Measurements from ENCODE around the gene PRPF38A. TPM values are rescaled to one million over a fixed set of nuclear protein-coding genes. Genes with fewer than 3 reads are reported as not detected.

Gene PRPF38A
- total RNA-seq, 2 donors from 2014 or later: 6.7 to 8.9 TPM

DNA sequence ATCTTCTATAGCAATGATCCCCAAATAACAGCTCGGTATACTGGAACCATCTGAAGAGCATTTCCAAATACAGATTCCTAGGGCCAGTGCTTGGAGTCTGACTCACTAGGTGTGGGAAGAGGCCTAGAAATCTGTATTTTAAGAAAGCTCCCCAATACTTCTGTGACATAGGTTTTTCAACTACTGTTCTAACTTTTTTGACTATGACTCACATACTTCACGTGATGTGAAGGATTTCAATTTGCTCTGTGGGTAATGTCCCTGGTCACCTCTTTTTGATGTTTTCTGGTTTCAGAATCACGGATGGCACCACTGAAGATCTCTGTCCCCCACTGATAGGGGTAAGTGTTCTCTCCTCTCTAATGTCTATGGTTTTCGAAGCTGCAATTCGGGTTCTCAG is 11.2 kb upstream of the PRPF38A start:
- Histone ChIP-seq H3K27me3 (no peaks in the 10 kb centered on the region), H3K9me3 (no peaks in the 10 kb centered on the region), H3K4me1 (no peaks in the 10 kb centered on the region), H3K4me3 (no peak overlapping the region), H3K27ac (no peak overlapping the region), H3K36me3 (replicated peaks in 1 of 2; ENCODE audit: insufficient read depth in 1 of 2, low read depth in 2 of 2) (no peaks in the 10 kb centered on the region)
- DNase-seq (no peak), ATAC-seq (no peak)
- 92 to 97% methylated on average over 5 of the region's 5 CpGs for WGBS, 2 donors
- TF ChIP-seq, protein P1, sequence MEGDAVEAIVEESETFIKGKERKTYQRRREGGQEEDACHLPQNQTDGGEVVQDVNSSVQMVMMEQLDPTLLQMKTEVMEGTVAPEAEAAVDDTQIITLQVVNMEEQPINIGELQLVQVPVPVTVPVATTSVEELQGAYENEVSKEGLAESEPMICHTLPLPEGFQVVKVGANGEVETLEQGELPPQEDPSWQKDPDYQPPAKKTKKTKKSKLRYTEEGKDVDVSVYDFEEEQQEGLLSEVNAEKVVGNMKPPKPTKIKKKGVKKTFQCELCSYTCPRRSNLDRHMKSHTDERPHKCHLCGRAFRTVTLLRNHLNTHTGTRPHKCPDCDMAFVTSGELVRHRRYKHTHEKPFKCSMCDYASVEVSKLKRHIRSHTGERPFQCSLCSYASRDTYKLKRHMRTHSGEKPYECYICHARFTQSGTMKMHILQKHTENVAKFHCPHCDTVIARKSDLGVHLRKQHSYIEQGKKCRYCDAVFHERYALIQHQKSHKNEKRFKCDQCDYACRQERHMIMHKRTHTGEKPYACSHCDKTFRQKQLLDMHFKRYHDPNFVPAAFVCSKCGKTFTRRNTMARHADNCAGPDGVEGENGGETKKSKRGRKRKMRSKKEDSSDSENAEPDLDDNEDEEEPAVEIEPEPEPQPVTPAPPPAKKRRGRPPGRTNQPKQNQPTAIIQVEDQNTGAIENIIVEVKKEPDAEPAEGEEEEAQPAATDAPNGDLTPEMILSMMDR (IDR thresholded peaks at IDR 0.05): no peak
- TF ChIP-seq POLR2A (IDR thresholded peaks at IDR 0.05): no peak
- intact Hi-C loops (cut with DNase I): no loop called here

DNA sequence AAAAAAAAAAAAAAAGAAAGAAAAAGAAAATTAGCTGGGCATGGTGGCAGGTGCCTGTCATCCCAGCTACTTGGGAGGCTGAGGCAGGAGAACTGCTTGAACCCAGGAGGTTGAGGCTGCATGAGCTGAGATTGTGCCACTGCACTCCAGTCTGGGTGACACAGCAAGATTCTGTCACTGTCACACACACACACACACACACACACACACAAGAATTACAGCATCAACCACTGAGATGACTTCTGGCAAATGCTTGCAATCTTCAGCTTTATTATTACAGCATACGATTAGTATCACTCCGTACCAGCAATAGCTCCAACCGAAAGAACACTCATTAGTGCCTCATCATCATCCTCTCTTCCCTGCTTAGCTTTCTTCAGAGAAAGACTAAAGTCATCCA is 4.8 kb upstream of the PRPF38A start:
- no peak overlapping the region for H3K27ac ChIP-seq
- WGBS, 2 donors: 93% methylated on average over 3 of the region's 3 CpGs
- intact Hi-C loops (cut with DNase I): no loop called here

DNA sequence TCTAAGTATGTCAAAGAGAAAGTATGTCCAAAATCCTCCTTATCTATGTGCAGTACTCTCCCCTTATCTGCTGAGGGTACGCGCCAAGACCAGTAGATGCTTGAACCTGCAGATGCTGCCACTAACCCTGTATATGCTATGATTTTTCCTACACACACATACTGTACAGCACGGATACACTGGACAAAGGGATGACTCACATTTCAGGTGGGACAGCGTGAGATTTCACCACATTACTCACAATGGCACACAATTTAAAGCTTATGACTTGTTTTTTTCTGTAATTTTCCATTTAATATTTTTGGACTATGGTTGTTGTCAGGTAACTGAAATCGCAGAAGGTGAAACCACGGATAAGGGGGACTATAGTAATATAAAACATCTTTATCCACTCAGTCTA is 4.3 kb upstream of the PRPF38A start:
- no peak overlapping the region for H3K27ac ChIP-seq
- no peaks in the 10 kb centered on the region for H3K27me3 ChIP-seq
- intact Hi-C loops (cut with DNase I): no loop called here
- DNase-seq (no peak), ATAC-seq (no peak)
- 92 to 98% methylated on average over 6 of the region's 6 CpGs for WGBS, 2 donors
- no peak for TF ChIP-seq POLR2A (IDR thresholded peaks at IDR 0.05)
- TF ChIP-seq, protein P1 (IDR thresholded peaks at IDR 0.05): no peak
- H3K4me1 ChIP-seq: peaks cover 9% of the 10 kb centered on the region
- H3K9me3 ChIP-seq: no peaks in the 10 kb centered on the region
- no peak overlapping the region for H3K4me3 ChIP-seq
- no peaks in the 10 kb centered on the region for H3K36me3 ChIP-seq (replicated peaks in 1 of 2; ENCODE audit: insufficient read depth in 1 of 2, low read depth in 2 of 2)

More for the DNA sequence above, 4.8 kb upstream of the PRPF38A start:
- DNase-seq (no peak), ATAC-seq (no peak)
- Histone ChIP-seq H3K4me3 (no peak overlapping the region), H3K36me3 (replicated peaks in 1 of 2; ENCODE audit: insufficient read depth in 1 of 2, low read depth in 2 of 2) (no peaks in the 10 kb centered on the region), H3K4me1 (peaks cover 8% of the 10 kb centered on the region), H3K27me3 (no peaks in the 10 kb centered on the region), H3K9me3 (no peaks in the 10 kb centered on the region)
- TF ChIP-seq, protein P1 (IDR thresholded peaks at IDR 0.05): no peak
- TF ChIP-seq POLR2A (IDR thresholded peaks at IDR 0.05): no peak

DNA sequence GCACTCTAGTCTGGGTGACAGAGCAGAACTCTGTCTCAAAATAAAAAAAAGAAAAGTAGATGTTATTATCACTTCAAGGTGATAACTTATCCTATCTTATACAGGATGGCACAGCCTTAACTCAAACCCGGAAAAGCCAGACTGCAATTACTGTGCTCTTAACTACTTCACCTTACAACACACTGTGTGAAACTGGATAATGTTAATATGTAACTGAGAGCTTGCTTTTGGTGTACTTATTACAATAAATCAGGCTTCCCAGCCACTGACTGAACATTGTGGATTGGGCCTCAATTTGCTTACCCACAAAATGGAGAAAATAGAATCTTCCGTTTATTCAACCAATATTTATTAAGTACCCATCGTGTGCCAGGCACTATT is 1.6 kb upstream of the PRPF38A start:
- H3K27ac ChIP-seq: no peak overlapping the region
- WGBS, 2 donors: 18 to 24% methylated on average over 3 of the region's 3 CpGs
- no peaks in the 10 kb centered on the region for H3K36me3 ChIP-seq (replicated peaks in 1 of 2; ENCODE audit: insufficient read depth in 1 of 2, low read depth in 2 of 2)
- no peak for DNase-seq
- no peak for ATAC-seq
- no peak overlapping the region for H3K4me3 ChIP-seq
- no peak for TF ChIP-seq POLR2A (IDR thresholded peaks at IDR 0.05)
- TF ChIP-seq, protein P1 (IDR thresholded peaks at IDR 0.05): no peak
- no peaks in the 10 kb centered on the region for H3K27me3 ChIP-seq
- no peaks in the 10 kb centered on the region for H3K9me3 ChIP-seq
- H3K4me1 ChIP-seq: peaks cover 21% of the 10 kb centered on the region
- intact Hi-C loops (cut with DNase I): no loop called here

DNA sequence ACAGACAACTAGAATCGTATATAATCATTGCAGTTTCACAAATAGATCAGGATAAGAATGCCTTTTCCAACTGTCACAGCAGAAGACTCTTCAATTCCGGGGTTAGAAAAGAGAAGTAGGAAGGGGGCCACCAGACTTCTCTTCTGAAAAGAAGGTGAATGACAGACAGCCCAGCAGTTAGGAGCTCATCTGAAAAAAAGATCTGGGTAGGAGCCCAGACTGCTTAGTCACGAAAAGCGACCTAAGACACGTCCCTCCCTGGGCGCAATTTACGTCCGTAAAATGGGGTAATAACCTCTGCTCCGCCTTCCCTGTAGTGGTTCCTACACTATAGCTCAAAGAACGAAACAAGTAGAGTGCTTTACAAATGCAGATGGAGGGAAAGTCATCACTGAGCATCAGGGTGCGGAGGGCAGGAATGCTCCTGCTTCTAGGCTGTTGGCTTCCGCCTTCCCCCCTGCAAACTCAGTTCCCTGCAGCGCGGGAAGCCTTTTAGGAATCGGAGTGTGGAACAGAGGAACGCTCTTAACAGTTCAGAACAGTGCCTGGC is 761 bp upstream of the PRPF38A start:
- Histone ChIP-seq H3K4me3 (peak overlapping the region; percentile 35 to 68), H3K36me3 (replicated peaks in 1 of 2; ENCODE audit: insufficient read depth in 1 of 2, low read depth in 2 of 2) (no peaks in the 10 kb centered on the region), H3K27ac (peak overlapping the region in 3 of 4 donors; percentile 36 to 97 (median 89)), H3K4me1 (peaks cover 21% of the 10 kb centered on the region), H3K9me3 (no peaks in the 10 kb centered on the region), H3K27me3 (no peaks in the 10 kb centered on the region)
- TF ChIP-seq POLR2A (IDR thresholded peaks at IDR 0.05): no peak
- TF ChIP-seq, protein P1 (IDR thresholded peaks at IDR 0.05): no peak
- ATAC-seq: peak; percentile 16
- intact Hi-C loops (cut with DNase I): no loop called here
- peak in 3 of 4 donors; percentile 12 to 17 (median 17) for DNase-seq
- WGBS, 2 donors: 0% methylated on average over 15 to 16 of the region's 16 CpGs
